Stimulated activated CD4-positive, alpha-beta T cell treated with anti-CD3 and anti-CD28 coated beads, Interleukin-1b, Interleukin-23, amount 100 ng/mL, for 24 hours (primary cell): ENCODE data around the gene PDLIM1.

Experiments
- DNase-seq, 4 experiments: peaks; one replicate each; pipeline ENCODE4 v3.0.0-alpha.2; 2020; ENCODE audit warnings: low read depth in 4 of 4, low spot score in 1 of 4

Gene PDLIM1

GRCh38 chr10:95289003-95289920 lies 1.5 kb downstream of the PDLIM1 start:
- DNase-seq, result no peak

DNA sequence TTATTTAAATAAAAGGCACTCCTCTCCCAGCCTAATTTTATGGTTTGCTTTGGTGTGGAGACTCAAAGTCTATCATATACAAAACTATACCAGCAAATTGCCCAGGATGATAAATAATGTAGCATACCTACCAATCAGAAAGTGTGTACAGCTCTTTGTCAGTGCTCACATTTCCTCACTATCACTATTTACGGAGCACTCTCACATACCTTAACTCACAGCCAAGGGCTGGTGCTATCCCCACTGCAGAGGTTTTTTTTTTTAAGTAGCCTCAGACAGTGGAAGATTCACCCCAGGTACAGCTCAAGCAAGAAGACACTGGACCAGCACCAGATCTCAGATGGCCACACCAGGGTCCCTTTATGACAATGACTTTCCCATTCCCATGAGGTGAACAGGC lies 2.5 kb downstream of the PDLIM1 start:
- DNase-seq, result no peak

GRCh38 chr10:95287281-95287680 lies 3.5 kb downstream of the PDLIM1 start:
- no peak for DNase-seq

DNA sequence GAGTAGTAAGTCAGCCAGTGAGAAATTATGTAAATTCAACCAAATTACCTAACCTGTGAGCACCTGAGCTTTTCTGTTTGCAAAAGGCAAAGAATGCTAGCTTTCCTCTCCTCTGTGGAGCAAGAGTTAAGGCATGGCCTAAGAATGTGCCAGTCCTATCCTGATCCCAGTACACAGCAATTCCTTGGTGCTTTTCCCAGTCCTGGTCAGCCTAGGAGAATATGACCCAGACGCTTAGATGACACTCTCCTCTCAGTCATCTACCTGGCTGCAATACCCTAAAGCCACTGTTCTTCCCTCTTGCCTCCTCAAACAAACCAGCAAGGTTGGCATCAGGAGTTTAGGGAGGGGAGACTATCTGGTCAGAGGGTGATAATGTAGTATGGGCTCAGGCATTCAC lies 4.1 kb downstream of the PDLIM1 start:
- DNase-seq, result no peak

- DNase-seq, result no peak
Measured at GRCh38 chr10:95285556-95285955, 5.2 kb downstream of the PDLIM1 start.

DNA sequence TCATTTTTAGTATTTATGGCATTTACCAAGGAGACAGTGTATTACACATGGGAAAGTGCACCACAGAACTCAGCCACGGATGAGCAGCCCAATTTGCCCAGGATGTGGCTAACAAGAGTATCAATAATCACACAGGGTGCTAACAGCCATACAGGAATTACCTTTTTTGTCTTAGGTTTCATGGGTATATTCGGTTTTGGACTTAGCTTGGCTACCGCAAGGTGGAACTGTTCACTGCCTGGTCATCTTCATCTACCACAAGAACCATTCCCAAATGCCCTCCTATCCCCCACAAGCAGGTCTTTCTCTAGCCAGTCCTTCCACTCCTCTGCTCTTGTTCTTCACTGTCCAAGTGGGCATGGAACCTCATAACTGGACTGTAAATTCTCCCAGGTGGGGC lies 6.0 kb downstream of the PDLIM1 start:
- no peak for DNase-seq

DNA sequence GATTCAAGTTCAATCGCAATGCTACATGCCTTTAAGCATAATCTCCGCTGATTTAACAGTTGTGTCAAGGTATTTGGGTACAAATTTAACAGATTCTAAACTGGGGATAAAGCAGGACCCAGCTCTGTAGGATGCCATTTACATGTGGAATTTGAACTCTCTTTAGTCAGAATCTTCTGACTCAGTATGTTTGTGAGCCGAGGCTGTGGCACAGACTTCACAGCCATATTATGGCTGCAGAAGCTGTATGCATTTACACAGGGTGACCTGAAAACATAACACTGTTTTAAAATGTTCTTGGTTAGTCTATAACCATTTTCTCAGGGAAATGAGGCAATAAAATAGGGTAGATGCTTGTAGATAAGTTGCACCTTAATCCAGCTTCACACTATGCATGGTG lies 8.7 kb downstream of the PDLIM1 start:
- no peak for DNase-seq

- DNase-seq, result no peak
Measured at GRCh38 chr10:95281206-95281605, 9.6 kb downstream of the PDLIM1 start.

DNA sequence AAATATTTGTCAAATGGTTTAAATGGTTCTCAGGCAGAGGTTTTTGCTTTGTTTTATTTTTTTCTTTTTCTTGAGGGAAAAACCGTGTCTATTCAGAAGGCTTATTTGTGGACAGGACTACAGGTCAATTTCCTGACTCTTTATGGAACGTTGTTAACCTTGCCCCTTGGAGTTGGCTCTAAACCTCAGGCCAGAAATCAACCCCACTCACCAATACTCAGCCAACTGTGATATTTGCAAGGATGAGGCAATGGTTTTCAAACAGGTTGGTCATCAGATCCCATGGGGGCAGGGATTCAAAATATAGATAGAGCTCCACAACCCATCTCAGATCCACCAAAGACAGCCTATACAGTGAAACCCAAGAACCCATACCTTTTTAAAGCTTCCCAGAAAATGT lies 10.2 kb downstream of the PDLIM1 start:
- no peak for DNase-seq

GRCh38 chr10:95279042-95279820 lies 11.6 kb downstream of the PDLIM1 start:
- DNase-seq, result no peak

- no peak for DNase-seq
Measured at GRCh38 chr10:95278061-95278988, 12.5 kb downstream of the PDLIM1 start.

GRCh38 chr10:95277614-95278013 lies 13.2 kb downstream of the PDLIM1 start:
- DNase-seq, result no peak

DNA sequence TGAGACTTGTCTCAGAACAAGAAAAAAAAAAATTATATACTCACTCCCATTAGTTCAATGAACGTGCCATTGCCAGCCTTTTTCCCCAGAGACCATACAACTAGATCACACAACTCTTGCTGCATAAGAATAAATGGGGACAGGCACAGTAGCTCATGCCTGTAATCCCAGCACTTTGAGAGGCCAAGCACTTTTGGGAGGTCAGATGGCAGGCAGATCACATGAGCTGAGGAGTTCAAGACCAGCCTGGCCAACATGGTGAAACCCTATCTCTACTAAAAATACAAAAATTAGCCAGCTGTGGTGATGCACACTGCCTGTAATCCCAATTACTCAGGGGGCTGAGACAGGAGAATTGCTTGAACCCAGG lies 13.6 kb downstream of the PDLIM1 start:
- DNase-seq, result no peak

DNA sequence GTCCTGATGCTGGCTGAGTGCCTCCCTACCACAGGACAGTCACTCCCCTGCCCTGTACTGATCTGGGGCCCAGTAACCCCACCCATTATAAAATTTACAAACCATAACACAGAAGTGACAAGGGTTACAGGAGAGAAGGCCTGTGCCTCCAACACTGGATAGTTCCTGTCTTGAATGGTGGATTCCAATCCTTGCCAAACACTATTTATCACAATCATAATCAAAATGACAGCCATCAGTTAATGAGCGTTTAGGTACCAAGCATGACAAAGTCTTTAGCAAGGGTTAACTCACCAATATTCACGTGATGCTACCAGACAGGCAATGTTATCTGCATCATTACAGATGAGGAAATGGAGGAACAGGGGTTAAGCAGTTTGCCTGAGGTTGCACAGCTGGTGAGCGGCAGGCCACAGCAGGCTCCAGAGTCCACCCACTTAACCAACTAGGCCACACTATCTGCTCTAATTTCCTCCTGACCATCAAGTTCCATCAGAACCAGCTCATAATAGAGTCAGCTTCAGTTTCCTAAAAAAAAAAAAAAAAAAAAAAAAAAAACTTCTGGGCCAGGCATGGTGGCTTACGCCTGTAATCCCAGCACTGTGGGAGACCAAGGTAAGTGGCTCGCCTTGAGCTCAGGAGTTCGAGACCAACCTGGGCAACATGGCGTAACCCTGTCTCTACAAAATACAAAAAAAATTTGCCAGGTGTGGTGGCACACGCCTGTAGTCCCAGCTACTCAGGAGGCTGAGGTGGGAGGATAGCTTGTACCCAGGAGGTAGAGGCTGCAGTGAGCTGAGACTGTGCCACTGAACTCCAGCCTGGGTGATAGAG lies 14.2 kb downstream of the PDLIM1 start:
- no peak for DNase-seq

GRCh38 chr10:95275726-95276366 lies 15.0 kb downstream of the PDLIM1 start:
- no peak for DNase-seq

DNA sequence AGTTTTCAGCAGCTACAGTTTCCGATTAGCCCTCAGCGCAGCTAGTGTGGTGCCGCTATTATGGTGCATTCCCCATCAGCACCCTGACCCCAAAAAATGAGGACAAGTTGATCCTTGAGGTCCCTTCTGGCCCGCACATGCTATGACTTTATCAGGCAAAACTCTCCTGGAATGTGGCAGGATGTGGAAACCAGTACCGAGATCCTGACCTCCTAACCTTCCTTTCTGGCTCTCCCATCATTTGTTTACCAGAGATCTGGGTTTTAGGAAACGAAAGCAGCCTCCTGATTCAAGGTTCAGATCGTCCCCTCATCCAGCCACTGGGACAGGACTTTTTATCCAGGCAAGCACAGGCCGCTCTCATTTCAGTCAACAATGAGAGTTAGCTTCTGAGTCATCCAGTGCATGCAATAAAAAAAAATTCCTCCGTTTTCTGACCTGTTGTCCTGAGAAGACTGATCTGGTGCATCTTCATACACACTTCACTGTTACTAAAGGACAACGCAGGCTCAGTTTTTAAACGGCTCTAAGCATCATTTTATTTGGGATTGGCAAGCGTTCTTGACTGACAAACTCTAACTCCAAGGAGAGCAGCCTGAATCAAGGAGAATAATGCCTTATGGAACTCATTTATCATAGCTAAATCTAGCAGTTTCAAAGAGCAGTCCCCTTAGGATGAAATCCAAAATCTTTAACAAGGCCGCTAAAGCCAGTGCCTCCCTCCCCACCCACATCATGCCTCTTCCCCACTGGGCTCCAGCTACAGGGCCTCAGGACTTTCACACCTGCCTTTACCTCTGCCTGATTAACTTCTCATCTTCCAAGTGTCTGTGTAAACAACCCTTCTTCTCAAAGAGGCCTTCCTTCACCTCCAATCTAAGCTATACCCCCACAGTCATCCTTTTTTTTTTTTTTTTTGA lies 17.1 kb downstream of the PDLIM1 start:
- no peak for DNase-seq

DNA sequence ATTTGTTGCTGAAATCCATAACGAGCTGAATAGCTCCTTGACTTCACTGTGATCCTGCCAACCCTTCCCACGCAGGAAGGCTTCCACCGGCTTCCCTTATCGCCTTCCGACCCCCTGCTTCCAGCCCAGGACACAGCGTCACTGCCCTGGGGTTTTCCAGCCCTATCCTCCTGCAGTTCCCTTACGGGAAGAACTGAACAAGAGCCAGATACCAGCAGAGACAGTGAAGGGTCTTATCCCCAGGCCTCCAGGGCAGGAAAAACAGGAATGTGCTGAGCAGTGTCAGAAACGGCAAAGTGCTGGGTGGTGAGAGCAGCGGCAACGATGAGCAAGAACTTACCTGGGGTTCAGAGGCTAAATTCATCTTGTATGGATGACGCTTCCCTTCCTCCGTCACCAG lies 22.4 kb downstream of the PDLIM1 start:
- no peak for DNase-seq

DNA sequence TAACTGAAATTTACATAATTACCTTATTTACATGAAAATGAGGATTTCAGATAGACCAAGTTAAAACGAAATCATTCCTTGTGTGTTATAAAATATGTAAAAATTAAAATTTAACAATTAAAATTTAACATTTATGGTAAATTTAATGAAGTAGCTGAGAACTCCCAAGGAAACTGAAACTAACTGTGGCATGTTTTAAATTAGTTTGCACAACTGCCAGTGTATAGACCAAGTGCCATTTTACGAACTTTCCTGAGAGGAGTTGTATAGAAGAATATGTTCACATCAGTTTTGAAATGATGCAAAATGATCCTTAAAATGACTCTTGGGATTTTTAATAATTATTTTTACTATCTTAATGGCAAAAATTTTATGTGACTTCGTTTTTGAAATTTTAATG lies 23.6 kb downstream of the PDLIM1 start:
- no peak for DNase-seq

GRCh38 chr10:95266674-95267095 lies 24.1 kb downstream of the PDLIM1 start:
- no peak for DNase-seq
